GM12878 (cell line): ENCODE data around the gene NHSL1. TPM values are rescaled to one million over a fixed set of nuclear protein-coding genes. Genes with fewer than 3 reads are reported as not detected.

ENCODE experiments used
- ATAC-seq: fragments of 200-7000 bp; cut with Tn5 transposase; 3 replicates; pipeline ENCODE4 v1.9.1; 2020; ENCODE audit warnings: mild to moderate bottlenecking, moderate library complexity
- BruUV-seq: library from RNA; stranded (reverse); fragments of 400-500 nt; replicated peaks from 2 replicates; lab custom pipeline; 2021; lab: Mats Ljungman, UMichigan
- CTCF ChIA-PET: fragments of 300-600 bp; sonication (Branson Sonifier 250); formaldehyde crosslinking; extraction: SDS; loops from one replicate; lab custom pipeline; 2021; ENCODE audit warnings: inconsistent platforms; lab: Yijun Ruan, JAX
- POLR2A ChIA-PET: fragments of 350-600 bp; formaldehyde crosslinking; extraction: SDS; loops from one replicate; lab custom pipeline; 2021; ENCODE audit warnings: inconsistent platforms; lab: Charles Lee
- RAD21 ChIA-PET: fragments of 300-600 bp; sonication (Branson Sonifier 250); formaldehyde crosslinking; loops from one replicate; lab custom pipeline; 2023; ENCODE audit warnings: antibody characterized with exemption; ENCODE audit not compliant: unreplicated experiment; lab: Charles Lee
- SMC1A ChIA-PET: fragments of 300-600 bp; sonication (Branson Sonifier 250); formaldehyde crosslinking; loops from one replicate; lab custom pipeline; 2023; ENCODE audit not compliant: unreplicated experiment, uncharacterized antibody; lab: Charles Lee
- DNase-seq: peaks from one replicate; pipeline ENCODE4 v3.0.0-alpha.2; 2011; ENCODE audit warnings: low read depth, low spot score
- FAIRE-seq: peaks from 3 replicates; lab custom pipeline; 2011; peaks lifted over from hg19 to GRCh38; lab: Jason Lieb, UNC
- H2AFZ ChIP-seq: 2 replicates; pipeline ENCODE4 v1.6.0; 2011; ENCODE audit warnings: low read depth, low read length, control low read depth; ENCODE audit not compliant: control insufficient read depth
- H3K27ac ChIP-seq: 2 replicates; pipeline ENCODE4 v1.5.1; 2011; ENCODE audit warnings: control low read depth; ENCODE audit not compliant: control insufficient read depth, insufficient read depth
- H3K27me3 ChIP-seq, 2 experiments: replicated peaks in 1 of 2; 2 replicates each; pipeline versions ENCODE4 v1.6.0 to v1.6.1; 2011; ENCODE audit warnings: low read length in 1 of 2; ENCODE audit not compliant: control insufficient read depth in 2 of 2, insufficient read depth in 2 of 2
- H3K36me3 ChIP-seq, 2 experiments: 2 replicates each; pipeline ENCODE4 v1.5.1; 2011; ENCODE audit warnings: low read length in 1 of 2; ENCODE audit not compliant: control insufficient read depth in 2 of 2, insufficient read depth in 2 of 2
- H3K4me1 ChIP-seq: 2 replicates; pipeline ENCODE4 v1.6.1; 2011; ENCODE audit warnings: mild to moderate bottlenecking, low read length, moderate library complexity, mixed read lengths; ENCODE audit not compliant: control insufficient read depth, insufficient read depth
- H3K4me2 ChIP-seq: 2 replicates; pipeline ENCODE4 v1.6.0; 2011; ENCODE audit warnings: control low read depth; ENCODE audit not compliant: control insufficient read depth, insufficient read depth
- H3K4me3 ChIP-seq: fragments of 200-600 bp; sonication (generic); 2 replicates; pipeline ENCODE4 v1.5.1; 2016
- H3K79me2 ChIP-seq: 2 replicates; pipeline ENCODE4 v1.6.0; 2011; ENCODE audit warnings: low read length; ENCODE audit not compliant: control insufficient read depth, insufficient read depth
- H3K9ac ChIP-seq: 2 replicates; pipeline ENCODE4 v1.8.0; 2011; ENCODE audit warnings: low read length, control low read depth, mixed read lengths; ENCODE audit not compliant: control insufficient read depth, insufficient read depth
- H3K9me3 ChIP-seq: replicated peaks from 3 replicates; pipeline ENCODE4 v1.5.1; 2011; ENCODE audit warnings: mild to moderate bottlenecking, low read length; ENCODE audit not compliant: control insufficient read depth, insufficient read depth
- H4K20me1 ChIP-seq: 2 replicates; pipeline ENCODE4 v1.6.0; 2011; ENCODE audit not compliant: control insufficient read depth, insufficient read depth
- ATF7 ChIP-seq: fragments of 450-650 bp; IDR thresholded peaks from 2 replicates; pipeline ENCODE4 v1.6.1; 2016; ENCODE audit warnings: low read depth, mild to moderate bottlenecking
- CHD1 ChIP-seq: IDR thresholded peaks from 2 replicates; pipeline ENCODE4 v1.6.1; 2012; ENCODE audit warnings: low read depth, low read length, improper control_type of control experiment
- DPF2 ChIP-seq: fragments of 450-650 bp; IDR thresholded peaks from 2 replicates; pipeline ENCODE4 v1.6.1; 2017; ENCODE audit warnings: mild to moderate bottlenecking
- HDGF ChIP-seq: fragments of 450-650 bp; IDR thresholded peaks from 2 replicates; pipeline ENCODE4 v1.6.1; 2016; ENCODE audit warnings: antibody characterized with exemption
- IKZF2 ChIP-seq, 2 experiments: fragments of 450-650 bp; IDR thresholded peaks; 2 replicates each; pipeline ENCODE4 v1.6.1; 2017; ENCODE audit warnings: mild to moderate bottlenecking in 2 of 2, moderate library complexity in 2 of 2
- MXI1 ChIP-seq: fragments of 150-350 bp; IDR thresholded peaks from 2 replicates; pipeline ENCODE4 v1.6.1; 2011; ENCODE audit warnings: low read depth, mild to moderate bottlenecking, inconsistent platforms, low read length, improper control_type of control experiment
- NFIC ChIP-seq: IDR thresholded peaks from 2 replicates; pipeline ENCODE4 v1.6.1; 2012; ENCODE audit warnings: low read depth, mild to moderate bottlenecking, inconsistent platforms, low read length, moderate library complexity
- NR2C1 ChIP-seq: fragments of 450-650 bp; IDR thresholded peaks from 2 replicates; pipeline ENCODE4 v1.6.1; 2017; ENCODE audit warnings: antibody characterized with exemption, mild to moderate bottlenecking, moderate library complexity
- PAX5 ChIP-seq: IDR thresholded peaks from 2 replicates; pipeline ENCODE4 v1.6.1; 2011; ENCODE audit warnings: low read depth, low read length, borderline replicate concordance
- SIX5 ChIP-seq: IDR thresholded peaks from 2 replicates; pipeline ENCODE4 v1.6.1; 2011; ENCODE audit warnings: mild to moderate bottlenecking, low read depth, low read length, moderate library complexity; ENCODE audit not compliant: severe bottlenecking
- SMAD1 ChIP-seq: fragments of 450-650 bp; IDR thresholded peaks from 2 replicates; pipeline ENCODE4 v1.6.1; 2018; ENCODE audit warnings: mild to moderate bottlenecking, low read depth; ENCODE audit not compliant: partially characterized antibody
- SMARCA5 ChIP-seq: fragments of 450-650 bp; IDR thresholded peaks from 2 replicates; pipeline ENCODE4 v1.6.1; 2017; ENCODE audit warnings: mild to moderate bottlenecking
- SPI1 ChIP-seq: IDR thresholded peaks from 2 replicates; pipeline ENCODE4 v1.6.1; 2011; ENCODE audit warnings: low read depth, mild to moderate bottlenecking, low read length, moderate library complexity, borderline replicate concordance; ENCODE audit not compliant: insufficient read depth
- SUZ12 ChIP-seq: fragments of 200-600 bp; sonication (generic); IDR thresholded peaks from one replicate; pipeline ENCODE4 v1.6.1; 2018; ENCODE audit warnings: antibody characterized with exemption, mild to moderate bottlenecking; ENCODE audit not compliant: unreplicated experiment
- YY1 ChIP-seq: IDR thresholded peaks from 2 replicates; pipeline ENCODE4 v1.6.1; 2011; ENCODE audit warnings: low read depth, mild to moderate bottlenecking, low read length
- ZNF217 ChIP-seq: fragments of 450-650 bp; IDR thresholded peaks from 2 replicates; pipeline ENCODE4 v1.6.1; 2017; ENCODE audit warnings: antibody characterized with exemption, mild to moderate bottlenecking
- WGBS: methylation state at CpG from one replicate; pipeline ENCODE4 v1.1.6; 2016; ENCODE audit warnings: low lambda C conversion rate; ENCODE audit not compliant: insufficient replicate concordance, insufficient coverage; ENCODE audit errors: missing lambda C conversion rate; 5-methylcytosine and 5-hydroxymethylcytosine counted together
- in situ Hi-C: fragments of 300-500 bp; cut with MboI; formaldehyde crosslinking; loops from 9 replicates; pipeline ENCODE4 v1.14.3; 2018; ENCODE audit warnings: mixed read lengths
- intact Hi-C: fragments of 100-400 bp; cut with micrococcal nuclease; formaldehyde crosslinking; loops from one replicate; pipeline ENCODE4 v1.14.2; 2022; ENCODE audit not compliant: unreplicated experiment
- polyA plus RNA-seq, 11 experiments: library from polyadenylated mRNA; depleted of rRNA in 4 of 11; unstranded in 6 of 11; stranded (reverse) in 5 of 11; fragments of >200 nt; fragmentation: Nextera tagmentation in 4 of 11; fragmentation: Illumina TruSeq in 1 of 11; extraction: Ambion mirVana in 4 of 11; extraction: Trizol in 1 of 11; gene quantifications; 1 replicate in 1 of 11; 2 replicates in 10 of 11; pipeline versions ENCODE4 v1.2.1 to v1.2.3, GENCODE V29; 2011 to 2016; ENCODE audit warnings: inconsistent platforms in 2 of 11, missing spikeins in 2 of 11, low read depth in 1 of 11
- total RNA-seq, 4 experiments: library from RNA; depleted of rRNA in 3 of 4; stranded (reverse); fragments of >200 nt in 3 of 4; fragmentation: Illumina TruSeq in 1 of 4; extraction: Trizol in 1 of 4; gene quantifications; 2 replicates each; pipeline versions ENCODE4 v1.2.1 to v1.2.3, GENCODE V29; 2013 to 2021
- TF ChIP-seq, protein P1 (sequence below): fragments of 450-650 bp; IDR thresholded peaks from 2 replicates; pipeline ENCODE4 v1.6.1; 2016; ENCODE audit warnings: mild to moderate bottlenecking, moderate library complexity, borderline replicate concordance
- TF ChIP-seq, protein P2 (sequence below): IDR thresholded peaks from 2 replicates; pipeline ENCODE4 v1.6.1; 2012; ENCODE audit warnings: low read depth, low read length, improper control_type of control experiment

NHSL1 gene
- total and polyA plus RNA-seq, 10 of the 15 experiments (the other 5 are each of a cell fraction or from before 2014, with no cell fraction given): 0.26 to 14.1 (median 0.90) TPM

- CTCF ChIA-PET: interaction anchor here (0.7 to 1.0 kb wide), 3 partner anchors 9 to 369 kb away, joined by 3 to 5 read pairs (median 3); no protein-coding TSS in a partner anchor
- POLR2A ChIA-PET: interaction anchor here (0.6 kb wide), 1 partner anchor 632 kb away, joined by 3 read pairs; no protein-coding TSS in a partner anchor
- intact Hi-C loops: no loop called here
These were observed 105.2 kb downstream of the NHSL1 start for GRCh38 chr6:138393871-138394783.

More at GRCh38 chr6:138393871-138394783, 105.2 kb downstream of the NHSL1 start:
- ChIA-PET RAD21 (no interaction called here), SMC1A (interaction anchor here (0.6 to 1.4 kb wide), 3 partner anchors 13 to 279 kb away, joined by 3 to 6 read pairs (median 3); no protein-coding TSS in a partner anchor)
- H3K9ac ChIP-seq: no peak overlapping the region
- H3K4me1 ChIP-seq: no peaks in the 10 kb centered on the region
- H3K27me3 ChIP-seq: no peaks in the 10 kb centered on the region
- no TSS peak for BruUV-seq
- H3K27ac ChIP-seq: no peak overlapping the region
- FAIRE-seq (no peak), DNase-seq (no peak), ATAC-seq (peak; percentile 78)
- WGBS: 38% methylated on average over 5 of the region's 5 CpGs
- no peak overlapping the region for H3K4me2 ChIP-seq
- no peaks in the 10 kb centered on the region for H3K79me2 ChIP-seq
- no peaks in the 10 kb centered on the region for H4K20me1 ChIP-seq
- no peak overlapping the region for H2AFZ ChIP-seq
- no peak overlapping the region for H3K4me3 ChIP-seq
- in situ Hi-C loops: no loop called here
- TF ChIP-seq ATF7 (peak; percentile 55), DPF2 (no peak), HDGF (no peak), PAX5 (no peak), ZNF217 (no peak), MXI1 (no peak), YY1 (no peak), SMAD1 (no peak), SMARCA5 (no peak), CHD1 (no peak), SUZ12 (no peak), SPI1 (peak; percentile 73; the same call in 1 of the 2 replicates), IKZF2 (IDR thresholded peaks at IDR 0.05) (no peak), SIX5 (no peak), NFIC (0 out of 2 replicates have a peak, but pooled peaks have one; percentile 30), NR2C1 (no peak)
- TF ChIP-seq, protein P1, sequence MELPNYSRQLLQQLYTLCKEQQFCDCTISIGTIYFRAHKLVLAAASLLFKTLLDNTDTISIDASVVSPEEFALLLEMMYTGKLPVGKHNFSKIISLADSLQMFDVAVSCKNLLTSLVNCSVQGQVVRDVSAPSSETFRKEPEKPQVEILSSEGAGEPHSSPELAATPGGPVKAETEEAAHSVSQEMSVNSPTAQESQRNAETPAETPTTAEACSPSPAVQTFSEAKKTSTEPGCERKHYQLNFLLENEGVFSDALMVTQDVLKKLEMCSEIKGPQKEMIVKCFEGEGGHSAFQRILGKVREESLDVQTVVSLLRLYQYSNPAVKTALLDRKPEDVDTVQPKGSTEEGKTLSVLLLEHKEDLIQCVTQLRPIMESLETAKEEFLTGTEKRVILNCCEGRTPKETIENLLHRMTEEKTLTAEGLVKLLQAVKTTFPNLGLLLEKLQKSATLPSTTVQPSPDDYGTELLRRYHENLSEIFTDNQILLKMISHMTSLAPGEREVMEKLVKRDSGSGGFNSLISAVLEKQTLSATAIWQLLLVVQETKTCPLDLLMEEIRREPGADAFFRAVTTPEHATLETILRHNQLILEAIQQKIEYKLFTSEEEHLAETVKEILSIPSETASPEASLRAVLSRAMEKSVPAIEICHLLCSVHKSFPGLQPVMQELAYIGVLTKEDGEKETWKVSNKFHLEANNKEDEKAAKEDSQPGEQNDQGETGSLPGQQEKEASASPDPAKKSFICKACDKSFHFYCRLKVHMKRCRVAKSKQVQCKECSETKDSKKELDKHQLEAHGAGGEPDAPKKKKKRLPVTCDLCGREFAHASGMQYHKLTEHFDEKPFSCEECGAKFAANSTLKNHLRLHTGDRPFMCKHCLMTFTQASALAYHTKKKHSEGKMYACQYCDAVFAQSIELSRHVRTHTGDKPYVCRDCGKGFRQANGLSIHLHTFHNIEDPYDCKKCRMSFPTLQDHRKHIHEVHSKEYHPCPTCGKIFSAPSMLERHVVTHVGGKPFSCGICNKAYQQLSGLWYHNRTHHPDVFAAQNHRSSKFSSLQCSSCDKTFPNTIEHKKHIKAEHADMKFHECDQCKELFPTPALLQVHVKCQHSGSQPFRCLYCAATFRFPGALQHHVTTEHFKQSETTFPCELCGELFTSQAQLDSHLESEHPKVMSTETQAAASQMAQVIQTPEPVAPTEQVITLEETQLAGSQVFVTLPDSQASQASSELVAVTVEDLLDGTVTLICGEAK: no peak
- TF ChIP-seq, protein P2, sequence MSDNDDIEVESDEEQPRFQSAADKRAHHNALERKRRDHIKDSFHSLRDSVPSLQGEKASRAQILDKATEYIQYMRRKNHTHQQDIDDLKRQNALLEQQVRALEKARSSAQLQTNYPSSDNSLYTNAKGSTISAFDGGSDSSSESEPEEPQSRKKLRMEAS: no peak
- no peaks in the 10 kb centered on the region for H3K9me3 ChIP-seq
- H3K36me3 ChIP-seq: no peaks in the 10 kb centered on the region
